PC-3 (cell line): Measurements from ENCODE around the gene RFXAP. TPM values are rescaled to one million over a fixed set of nuclear protein-coding genes. Genes with fewer than 3 reads are reported as not detected.

Experiments
- ATAC-seq: fragments of 200-7000 bp; cut with Tn5 transposase; 2 replicates; pipeline ENCODE4 v1.9.1; 2020; ENCODE audit warnings: mild to moderate bottlenecking, moderate library complexity
- BruUV-seq: library from RNA; stranded (reverse); fragments of 400-500 nt; replicated peaks from 2 replicates; lab custom pipeline; 2021; lab: Mats Ljungman, UMichigan
- CTCF ChIA-PET: fragments of 300-600 bp; sonication (Branson Sonifier 250); formaldehyde crosslinking; loops from one replicate; lab custom pipeline; 2022; ENCODE audit warnings: antibody characterized with exemption; lab: Charles Lee
- POLR2A ChIA-PET: fragments of 300-600 bp; sonication (Branson Sonifier 250); formaldehyde crosslinking; loops from one replicate; lab custom pipeline; 2022; ENCODE audit warnings: antibody characterized with exemption; ENCODE audit not compliant: unreplicated experiment; lab: Charles Lee
- DNase-seq: peaks from one replicate; pipeline ENCODE4 v3.0.0-alpha.2; 2015
- H2AFZ ChIP-seq: fragments of 300-600 bp; sonication (generic); 2 replicates; pipeline ENCODE4 v1.6.0; 2016; ENCODE audit warnings: antibody characterized with exemption, low read length
- H3F3A ChIP-seq: fragments of 300-600 bp; sonication (generic); one replicate; pipeline ENCODE4 v1.6.0; 2017; ENCODE audit warnings: antibody characterized with exemption, low read length, control low read depth, mild to moderate bottlenecking; ENCODE audit not compliant: unreplicated experiment
- H3K27ac ChIP-seq: fragments of 300-600 bp; sonication (generic); 2 replicates; pipeline ENCODE4 v1.5.1; 2016; ENCODE audit warnings: mild to moderate bottlenecking, low read length
- H3K27me3 ChIP-seq: fragments of 300-600 bp; sonication (generic); 2 replicates; pipeline ENCODE4 v1.6.1; 2016; ENCODE audit warnings: low read length, mixed read lengths
- H3K36me3 ChIP-seq: fragments of 300-600 bp; sonication (generic); 2 replicates; pipeline ENCODE4 v1.6.1; 2016; ENCODE audit warnings: low read depth, mixed run types, low read length, mixed read lengths
- H3K4me1 ChIP-seq: fragments of 300-600 bp; sonication (generic); 2 replicates; pipeline ENCODE4 v1.5.1; 2016; ENCODE audit warnings: low read length; ENCODE audit not compliant: insufficient read depth
- H3K4me2 ChIP-seq: fragments of 300-600 bp; sonication (generic); 2 replicates; pipeline ENCODE4 v1.6.0; 2016; ENCODE audit warnings: low read length
- H3K4me3 ChIP-seq: fragments of 300-600 bp; sonication (generic); 2 replicates; pipeline ENCODE4 v1.5.1; 2016; ENCODE audit warnings: mild to moderate bottlenecking, low read length, mixed read lengths
- H3K79me2 ChIP-seq: fragments of 300-600 bp; sonication (generic); 2 replicates; pipeline ENCODE4 v1.6.1; 2017; ENCODE audit warnings: low read length, mixed read lengths
- H3K9ac ChIP-seq: fragments of 300-600 bp; sonication (generic); 2 replicates; pipeline ENCODE4 v1.6.0; 2016; ENCODE audit warnings: mild to moderate bottlenecking, low read length
- H3K9me2 ChIP-seq: fragments of 300-600 bp; sonication (generic); replicated peaks from 2 replicates; pipeline ENCODE4 v1.6.1; 2016; ENCODE audit warnings: mixed run types, low read length, mixed read lengths
- H3K9me3 ChIP-seq: fragments of 300-600 bp; sonication (generic); 2 replicates; pipeline ENCODE4 v1.6.1; 2016; ENCODE audit warnings: low read length, mixed read lengths
- H4K20me1 ChIP-seq: fragments of 300-600 bp; sonication (generic); 2 replicates; pipeline ENCODE4 v1.6.1; 2016; ENCODE audit warnings: low read length, mixed read lengths
- CTCF ChIP-seq: fragments of 300-600 bp; sonication (generic); conservative IDR thresholded peaks from 2 replicates; pipeline ENCODE4 v1.5.1; 2017; ENCODE audit warnings: antibody characterized with exemption, low read depth, mild to moderate bottlenecking, low read length
- EZH2 ChIP-seq: fragments of 300-600 bp; sonication (generic); IDR thresholded peaks from one replicate; pipeline ENCODE4 v1.6.1; 2017; ENCODE audit warnings: antibody characterized with exemption, mild to moderate bottlenecking, low read length; ENCODE audit not compliant: unreplicated experiment
- EZH2phosphoT487 ChIP-seq: fragments of 300-600 bp; sonication (generic); IDR thresholded peaks from 2 replicates; pipeline ENCODE4 v1.6.1; 2018; ENCODE audit warnings: mild to moderate bottlenecking, antibody characterized with exemption, low read length, borderline replicate concordance
- intact Hi-C: fragments of 100-400 bp; cut with micrococcal nuclease; formaldehyde crosslinking; loops from 2 replicates; pipeline ENCODE4 v1.9.0; 2023
- total RNA-seq: library from RNA; depleted of rRNA; stranded (reverse); fragments of >200 nt; gene quantifications from 2 replicates; pipeline ENCODE4 v1.2.3, GENCODE V29; 2014

RFXAP gene
- total RNA-seq, 1 experiment from 2014 or later, result 1.2 TPM

- TF ChIP-seq CTCF, result no peak
- TF ChIP-seq EZH2, result no peak
- no peak for TF ChIP-seq EZH2phosphoT487
- Histone ChIP-seq H3F3A (no peaks in the 10 kb centered on the region), H3K4me1 (peaks cover 25% of the 10 kb centered on the region), H3K27me3 (no peaks in the 10 kb centered on the region), H4K20me1 (no peaks in the 10 kb centered on the region), H2AFZ (no peak overlapping the region), H3K9me2 (no peaks in the 10 kb centered on the region), H3K79me2 (no peaks in the 10 kb centered on the region), H3K4me2 (no peak overlapping the region), H3K4me3 (no peak overlapping the region), H3K9me3 (no peaks in the 10 kb centered on the region), H3K36me3 (no peaks in the 10 kb centered on the region), H3K9ac (no peak overlapping the region), H3K27ac (no peak overlapping the region)
- intact Hi-C loops, result no loop called here
- POLR2A ChIA-PET, result no interaction called here
- no TSS peak for BruUV-seq
- CTCF ChIA-PET, result no interaction called here
- ATAC-seq, result no peak
- no peak for DNase-seq
These were observed 31.8 kb upstream of the RFXAP start for GRCh38 chr13:36787181-36787580.

GRCh38 chr13:36788276-36788675, 30.7 kb upstream of the RFXAP start:
- no peaks in the 10 kb centered on the region for H3K36me3 ChIP-seq
- peak overlapping the region; percentile 52 for H3K27ac ChIP-seq
- no TSS peak for BruUV-seq
- peaks cover 25% of the 10 kb centered on the region for H3K4me1 ChIP-seq
- no peaks in the 10 kb centered on the region for H4K20me1 ChIP-seq
- peak; percentile 78 for DNase-seq
- H3F3A ChIP-seq, result no peaks in the 10 kb centered on the region
- no peak overlapping the region for H2AFZ ChIP-seq
- POLR2A ChIA-PET, result no interaction called here
- H3K4me2 ChIP-seq, result peak overlapping the region; percentile 29; the same call in 1 of the 2 replicates
- CTCF ChIA-PET, result no interaction called here
- no peaks in the 10 kb centered on the region for H3K27me3 ChIP-seq
- no peaks in the 10 kb centered on the region for H3K9me3 ChIP-seq
- ATAC-seq, result peak; percentile 90
- no peaks in the 10 kb centered on the region for H3K9me2 ChIP-seq
- no peaks in the 10 kb centered on the region for H3K79me2 ChIP-seq
- intact Hi-C loops, result no loop called here
- TF ChIP-seq EZH2phosphoT487 (no peak), EZH2 (no peak), CTCF (no peak)
- no peak overlapping the region for H3K9ac ChIP-seq
- no peak overlapping the region for H3K4me3 ChIP-seq

GRCh38 chr13:36789061-36789460, 30.0 kb upstream of the RFXAP start:
- H4K20me1 ChIP-seq, result no peaks in the 10 kb centered on the region
- DNase-seq, result peak; percentile 51
- intact Hi-C loops, result no loop called here

More at GRCh38 chr13:36789061-36789460, 30.0 kb upstream of the RFXAP start:
- no peaks in the 10 kb centered on the region for H3K36me3 ChIP-seq
- no peak; the same call in 1 of the 2 replicates for ATAC-seq
- H3K27ac ChIP-seq, result peak overlapping the region; percentile 31
- H3K27me3 ChIP-seq, result no peaks in the 10 kb centered on the region
- ChIA-PET CTCF (no interaction called here), POLR2A (no interaction called here)
- H3K4me1 ChIP-seq, result peaks cover 25% of the 10 kb centered on the region
- TF ChIP-seq EZH2, result no peak
- peak overlapping the region; percentile 37; the same call in 1 of the 2 replicates for H3K4me2 ChIP-seq
- no peaks in the 10 kb centered on the region for H3K79me2 ChIP-seq
- BruUV-seq, result no TSS peak
- H3K4me3 ChIP-seq, result no peak overlapping the region
- no peak overlapping the region for H2AFZ ChIP-seq
- no peaks in the 10 kb centered on the region for H3K9me2 ChIP-seq
- no peaks in the 10 kb centered on the region for H3F3A ChIP-seq
- no peak overlapping the region for H3K9ac ChIP-seq
- no peaks in the 10 kb centered on the region for H3K9me3 ChIP-seq
